ENCODE measurements around the gene HELLS.
"Not testable (repeated sequence)": the region's sequence is repeated elsewhere in the genome, so short reads cannot be mapped to it uniquely, and the experiment has no call there.

HELLS gene

GRCh38 chr10:94608559-94608958 lies 63.0 kb downstream of the HELLS start:
- DNase-seq = no peak

- no peak for DNase-seq
These were observed 69.0 kb downstream of the HELLS start for GRCh38 chr10:94614558-94614957.

GRCh38 chr10:94617389-94617944 lies 71.9 kb downstream of the HELLS start:
- no peak for DNase-seq

DNA sequence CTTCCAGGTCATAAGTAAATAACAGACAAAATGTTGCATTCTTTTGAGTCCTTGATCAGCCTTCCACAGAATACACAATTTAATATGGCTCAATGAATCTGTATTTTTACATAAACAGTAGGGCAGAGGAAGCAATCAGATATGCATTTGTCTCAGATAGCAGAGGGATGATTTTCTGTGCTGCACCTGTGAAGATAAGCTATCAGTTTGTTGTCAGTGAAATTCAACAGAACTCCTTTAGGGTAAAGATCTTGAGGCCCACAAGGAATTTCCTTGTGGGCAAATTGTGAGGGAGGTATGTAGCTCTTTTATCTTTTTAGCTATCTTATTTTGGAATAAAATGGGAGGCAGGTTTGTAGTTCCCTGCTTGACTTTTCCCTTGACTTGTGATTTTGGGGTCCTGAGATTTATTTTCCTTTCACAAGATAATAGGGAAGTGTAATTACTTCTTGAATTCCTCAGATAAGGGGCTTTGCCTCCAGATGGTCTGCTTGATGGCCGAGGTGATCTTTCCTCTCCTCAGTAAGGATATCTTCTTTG lies 77.1 kb downstream of the HELLS start:
- no peak for DNase-seq

DNA sequence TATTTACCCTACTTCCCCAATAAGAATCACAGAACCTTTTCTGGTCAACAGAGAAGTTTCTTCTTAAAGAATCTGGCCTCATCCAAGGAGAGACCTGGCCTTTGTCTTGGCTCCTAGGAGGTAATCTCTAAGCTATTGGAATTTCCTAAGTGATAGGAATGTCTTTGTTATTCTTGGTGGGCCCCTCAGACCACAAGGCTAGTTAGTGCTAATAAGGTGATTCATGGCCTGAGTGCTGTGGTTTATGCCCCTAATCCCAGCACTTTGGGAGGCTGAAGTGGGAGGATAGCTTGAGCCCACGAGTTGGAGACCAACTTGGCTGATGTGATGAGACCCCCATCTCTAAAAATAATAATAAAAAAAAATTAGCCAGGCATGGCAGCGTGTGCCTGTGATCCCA lies 78.0 kb downstream of the HELLS start:
- no peak for DNase-seq

- DNase-seq = no peak
These were observed 80.9 kb downstream of the HELLS start for GRCh38 chr10:94626476-94626875.

- no peak for DNase-seq
These were observed 81.9 kb downstream of the HELLS start for GRCh38 chr10:94627511-94627910.

- DNase-seq = peak; percentile 76
These were observed 84.6 kb downstream of the HELLS start for GRCh38 chr10:94630017-94630688.

DNA sequence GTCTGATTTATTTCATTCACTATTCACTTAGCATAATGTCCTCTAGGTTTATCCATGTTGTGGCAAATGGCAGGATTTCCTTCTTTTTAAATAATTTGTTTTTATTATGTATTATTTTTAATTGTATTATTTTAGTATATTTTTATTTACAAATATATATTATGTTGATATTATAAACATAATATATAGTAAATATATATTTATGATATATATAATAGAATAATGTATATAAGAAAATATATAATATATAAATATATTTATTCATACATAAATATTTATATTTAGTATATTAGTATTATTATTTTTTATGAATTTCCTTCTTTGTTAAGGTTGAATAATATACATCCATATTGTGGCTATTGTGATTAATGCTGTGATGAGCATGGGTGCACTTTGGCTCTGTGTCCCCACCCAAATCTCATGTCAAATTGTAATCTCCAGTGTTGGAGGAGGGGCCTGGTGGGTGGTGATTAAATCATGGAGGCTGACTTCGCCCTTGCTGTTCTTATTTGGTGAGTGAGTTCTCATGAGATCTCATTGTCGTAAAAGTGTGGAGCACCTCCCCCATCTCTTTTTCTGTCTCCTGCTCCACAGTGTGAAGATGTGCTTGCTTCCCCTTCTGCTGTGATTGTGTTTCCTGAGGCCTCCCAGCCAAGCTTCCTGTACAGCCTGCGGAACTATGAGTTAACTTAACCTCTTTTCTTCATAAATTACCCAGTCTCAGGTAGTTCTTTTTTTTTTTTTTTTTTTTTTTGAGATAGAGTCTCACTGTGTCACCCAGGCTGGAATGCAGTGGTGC lies 85.7 kb downstream of the HELLS start:
- DNase-seq = no peak

DNA sequence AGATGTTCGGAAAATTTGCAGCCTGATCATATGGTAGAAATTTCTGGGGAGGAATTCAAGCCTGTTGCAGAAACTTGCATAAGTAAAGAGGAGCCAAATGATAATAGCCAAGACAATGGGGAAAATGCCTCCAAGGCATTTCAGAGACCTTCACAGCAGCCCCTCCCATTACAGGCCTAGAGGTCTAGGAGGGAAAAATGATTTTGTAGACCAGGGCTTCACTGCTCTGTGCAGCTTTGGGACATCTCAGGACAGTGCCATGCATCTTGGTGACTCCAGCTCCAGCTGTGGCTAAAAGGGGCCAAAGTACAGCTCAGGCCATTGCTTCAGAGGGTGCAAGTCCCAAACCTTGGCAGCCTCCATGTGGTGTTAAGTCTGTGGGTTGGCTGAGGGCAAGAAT lies 87.4 kb downstream of the HELLS start:
- no peak for DNase-seq

GRCh38 chr10:94638097-94638496 lies 92.5 kb downstream of the HELLS start:
- DNase-seq = not testable (repeated sequence)

DNA sequence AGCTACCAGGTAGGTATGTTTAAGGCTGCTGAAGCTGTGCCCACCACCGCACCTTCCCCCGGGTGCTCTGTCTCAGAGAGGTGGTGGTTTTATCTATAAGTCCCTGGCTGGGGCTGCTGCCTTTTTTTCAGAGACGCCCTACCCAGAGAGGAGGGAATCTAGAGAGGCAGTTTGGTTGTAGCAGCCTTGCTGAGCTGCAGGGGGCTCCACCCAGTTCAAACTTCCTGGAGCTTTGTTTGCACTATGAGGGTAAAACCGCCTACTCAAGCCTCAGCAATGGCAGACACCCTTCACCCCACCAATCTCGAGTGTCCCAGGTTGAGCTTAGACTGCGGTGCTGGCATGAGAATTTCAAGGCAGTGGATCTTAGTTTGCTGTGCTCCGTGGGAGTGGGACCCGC lies 94.3 kb downstream of the HELLS start:
- no peak for DNase-seq

DNA sequence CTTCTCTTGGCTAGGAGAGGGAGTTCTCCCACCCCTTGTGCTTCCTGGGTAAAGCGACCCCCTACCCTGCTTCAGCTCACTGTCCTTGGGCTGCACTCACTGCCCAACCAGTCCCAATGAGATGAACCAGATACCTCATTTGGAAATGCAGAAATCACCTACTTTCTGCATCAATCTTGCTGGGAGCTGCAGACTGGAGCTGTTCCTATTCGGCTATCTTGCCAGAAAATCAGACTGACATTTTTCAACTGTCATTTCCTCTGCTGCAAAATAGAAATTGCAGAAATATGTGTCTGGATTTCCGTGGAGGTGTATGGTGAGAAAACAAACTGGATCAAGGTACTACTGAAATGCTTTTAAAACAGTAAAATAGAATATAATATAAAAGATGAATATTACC lies 95.0 kb downstream of the HELLS start:
- no peak for DNase-seq

- DNase-seq = no peak
These were observed 95.9 kb downstream of the HELLS start for GRCh38 chr10:94641480-94641879.

GRCh38 chr10:94644352-94644751 lies 98.8 kb downstream of the HELLS start:
- no peak for DNase-seq

DNA sequence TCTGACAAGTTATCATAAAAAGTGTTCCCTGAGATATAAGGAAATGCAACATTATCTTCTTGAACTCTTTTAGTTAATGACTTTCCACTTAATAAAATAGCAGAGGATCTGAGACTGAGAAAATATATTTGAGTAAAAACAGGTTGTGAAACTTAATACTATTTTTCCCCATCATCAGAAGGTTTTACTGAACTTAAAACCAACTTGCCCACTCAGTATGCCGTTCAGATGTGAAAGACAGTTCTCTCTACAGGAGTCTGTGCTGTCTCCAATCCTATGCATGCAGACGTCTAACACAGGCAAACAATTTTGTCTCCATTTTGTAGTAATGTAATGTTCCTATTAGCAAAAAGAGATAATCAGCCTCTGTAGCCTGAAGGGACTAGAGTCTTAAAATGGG lies 99.7 kb downstream of the HELLS start:
- DNase-seq = no peak
